Activated T-cell treated with anti-CD3 and anti-CD28 coated beads, Interleukin-2, amount 50 U/mL, for 48 hours (primary cell): ENCODE results near the gene FBXW9.
"Not testable (repeated sequence)": the region's sequence is repeated elsewhere in the genome, so short reads cannot be mapped to it uniquely, and the experiment has no call there.

Experiments
- DNase-seq, 2 experiments: peaks; one replicate each; pipeline ENCODE4 v3.0.0-alpha.2; 2020

FBXW9 gene

DNA sequence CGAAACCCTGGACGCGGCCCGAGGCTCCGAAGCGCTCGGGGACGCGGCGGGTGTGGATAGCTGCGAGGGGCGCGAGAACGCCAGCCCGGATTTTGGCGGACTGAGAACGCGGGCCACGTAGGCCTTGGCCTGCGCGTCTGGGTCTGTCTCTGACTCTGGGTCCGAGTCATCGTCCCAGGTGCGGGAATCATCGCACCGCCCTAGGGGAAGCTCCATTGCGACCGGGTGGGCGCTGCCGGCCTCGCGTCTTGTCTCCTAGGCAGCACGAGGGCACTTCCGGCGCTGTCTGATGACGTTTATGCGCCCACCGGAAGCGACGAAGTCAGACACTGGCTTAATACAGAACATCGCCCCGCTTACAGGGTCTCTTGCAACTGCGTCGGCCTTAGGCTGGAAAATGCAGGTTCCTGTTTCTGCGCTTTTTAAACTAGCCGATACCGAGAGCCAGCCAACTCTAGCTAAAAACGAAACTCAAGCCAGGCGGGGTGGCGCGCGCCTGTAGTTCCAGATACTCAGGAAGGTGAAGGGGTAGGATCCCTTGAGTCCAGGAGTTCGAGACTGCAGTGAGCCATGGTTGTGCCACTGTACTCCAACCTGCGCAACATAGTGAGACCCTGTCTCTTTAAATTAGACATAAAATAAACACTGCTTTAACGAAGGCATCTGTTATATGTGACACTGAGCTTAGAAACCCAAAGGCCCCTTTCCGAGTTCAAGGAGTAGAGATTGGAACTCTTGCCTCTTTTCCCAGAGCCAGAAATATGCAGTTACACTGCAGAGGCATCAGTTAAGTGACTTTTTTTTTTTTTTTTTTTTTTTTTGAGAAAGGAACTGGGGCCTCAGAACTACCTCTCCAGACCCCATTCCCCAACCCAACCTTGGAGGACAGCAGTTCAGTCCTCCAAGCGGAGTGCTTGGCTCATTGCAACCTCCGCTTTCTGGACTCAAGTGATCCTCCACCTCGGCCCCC, at the start of gene FBXW9:
TSS of gene FBXW9 (minus strand) at position 266 of the 970 bp plus-strand sequence. CDS start at position 216, 50 bp downstream.
- DNase-seq = peak; percentile 98 to 99

DNA sequence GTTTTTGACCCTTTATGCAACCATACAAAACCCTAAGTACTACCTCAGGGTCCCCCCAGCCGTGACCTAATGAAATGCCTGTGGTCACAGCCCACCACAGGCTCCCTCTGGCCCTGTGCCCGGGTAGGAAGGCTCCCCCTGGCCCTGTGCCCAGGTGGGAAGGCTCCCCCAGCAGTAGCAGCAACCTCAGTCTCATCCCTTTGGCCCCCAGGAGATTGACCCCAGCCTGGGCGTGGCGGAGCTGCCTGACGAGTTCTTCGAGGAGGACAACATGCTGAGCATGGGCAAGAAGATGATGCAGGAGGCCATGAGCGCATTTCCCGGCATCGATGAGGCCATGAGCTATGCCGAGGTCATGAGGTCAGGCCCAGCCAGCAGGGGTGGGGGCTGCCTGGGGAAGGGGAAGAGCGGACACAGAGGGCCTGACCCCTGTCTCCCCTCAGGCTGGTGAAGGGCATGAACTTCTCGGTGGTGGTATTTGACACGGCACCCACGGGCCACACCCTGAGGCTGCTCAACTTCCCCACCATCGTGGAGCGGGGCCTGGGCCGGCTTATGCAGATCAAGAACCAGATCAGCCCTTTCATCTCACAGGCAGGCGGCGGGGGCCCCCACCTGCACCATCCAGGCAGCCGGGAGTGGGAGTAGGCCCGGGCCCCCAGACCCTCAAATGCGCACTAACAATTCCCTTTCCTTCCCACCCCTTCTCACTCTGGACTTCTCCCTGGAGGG, 48.9 kb upstream of the FBXW9 start:
- DNase-seq = no peak

DNA sequence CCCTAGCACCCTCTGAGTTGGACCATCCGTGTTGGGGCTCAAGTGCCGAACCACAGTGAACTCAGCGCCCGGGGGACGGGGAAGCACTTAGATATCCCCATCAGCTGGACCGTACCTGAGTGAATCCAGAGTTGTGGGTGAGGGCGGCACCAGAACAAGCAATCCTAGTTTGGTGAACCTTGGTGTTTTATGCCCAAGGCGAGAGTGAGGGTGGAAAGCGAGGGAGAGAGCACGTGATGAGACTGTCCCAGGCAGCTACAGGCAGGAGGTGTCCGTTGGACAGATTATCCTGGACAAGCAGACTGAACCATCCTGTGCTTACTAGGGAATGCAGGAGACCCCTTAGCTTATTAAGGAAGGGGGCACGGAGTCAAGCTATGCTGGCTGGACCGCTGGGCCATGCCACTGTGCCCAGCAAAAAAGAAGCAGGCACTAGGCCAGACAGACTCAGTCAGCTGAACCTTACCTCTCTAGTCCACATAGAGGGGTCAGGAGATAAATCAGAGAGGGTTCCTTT, 41.5 kb upstream of the FBXW9 start:
- no peak for DNase-seq

DNA sequence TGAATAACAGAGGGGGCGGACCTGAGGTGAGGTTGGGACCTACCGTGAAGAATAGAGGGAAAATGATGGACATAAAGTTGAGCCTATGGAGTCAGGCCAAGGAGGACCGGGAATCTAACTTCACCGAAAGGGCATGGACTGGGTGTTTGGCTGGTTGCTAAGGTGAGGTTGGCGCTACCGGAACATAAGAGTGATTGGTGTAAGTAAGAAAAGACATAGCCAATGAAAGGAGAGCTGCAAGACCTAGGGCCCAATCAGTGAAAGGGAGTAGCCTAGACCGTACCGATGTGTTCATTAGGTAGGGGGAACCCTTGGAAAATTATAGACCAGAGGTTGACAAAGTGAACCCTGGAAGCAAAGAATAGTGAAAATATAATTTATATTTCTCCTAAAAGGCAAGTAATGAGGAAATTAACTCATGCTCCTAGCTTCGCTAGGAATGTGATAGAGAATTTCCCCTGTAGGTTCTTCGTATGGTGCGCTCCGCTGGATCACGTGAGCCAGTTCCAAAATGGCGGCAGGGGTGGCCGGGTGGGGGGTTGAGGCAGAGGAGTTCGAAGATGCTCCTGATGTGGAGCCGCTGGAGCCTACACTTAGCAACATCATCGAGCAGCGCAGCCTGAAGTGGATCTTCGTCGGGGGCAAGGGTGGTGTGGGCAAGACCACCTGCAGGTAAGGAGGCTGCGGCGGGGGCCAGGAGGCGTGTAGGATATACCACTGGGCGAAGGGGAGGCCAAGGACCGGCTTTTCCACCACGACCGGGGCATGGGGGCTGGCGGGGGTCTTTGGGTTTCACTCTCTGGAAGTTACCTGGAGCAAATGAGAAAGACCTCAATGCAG, 40.8 kb upstream of the FBXW9 start, which contains the start of gene GET3:
TSS of gene GET3 (plus strand) at position 503 of the 840 bp plus-strand sequence. CDS start at position 512, 9 bp downstream.
- peak; percentile 82 to 83 for DNase-seq

DNA sequence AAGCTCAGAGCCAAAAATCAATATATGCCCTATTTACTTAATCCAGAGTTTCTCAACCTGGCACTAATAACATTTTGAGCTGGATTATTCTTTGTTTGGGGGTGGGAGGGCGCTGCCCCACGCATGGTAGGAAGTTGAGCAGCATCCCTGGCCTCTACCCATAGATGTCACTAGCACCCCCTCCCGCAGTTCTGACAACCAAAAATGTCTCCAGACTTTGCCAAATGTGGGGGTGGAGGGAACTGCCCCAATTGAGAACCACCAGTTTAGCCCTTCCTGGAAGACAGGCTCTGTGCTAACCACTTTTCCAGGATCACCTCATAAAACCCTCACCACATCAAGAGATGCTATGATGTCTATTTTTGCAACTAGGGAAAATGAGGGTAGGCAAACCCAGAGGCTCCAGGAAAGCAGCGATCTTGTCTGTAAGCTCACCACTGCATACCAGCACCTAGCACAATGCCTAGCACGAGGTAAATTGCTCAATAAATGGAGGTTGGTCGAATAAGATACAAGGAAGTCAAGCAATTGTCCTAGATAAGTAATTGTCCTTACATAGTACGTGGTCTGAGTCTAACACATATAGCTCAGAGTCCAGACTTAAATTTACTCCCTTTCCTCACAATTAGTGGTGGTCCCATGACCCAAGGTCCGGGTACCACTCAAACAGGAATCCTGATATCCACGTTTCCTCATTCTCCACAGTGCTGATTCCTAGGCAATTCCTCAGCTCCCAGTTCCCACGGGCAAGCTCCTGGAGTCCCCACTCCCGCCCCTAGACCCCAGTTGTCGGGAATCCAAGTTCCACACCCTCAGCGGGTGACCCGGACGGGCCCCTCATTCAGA, 37.2 kb upstream of the FBXW9 start:
- DNase-seq = peak; percentile 71 to 75

DNA sequence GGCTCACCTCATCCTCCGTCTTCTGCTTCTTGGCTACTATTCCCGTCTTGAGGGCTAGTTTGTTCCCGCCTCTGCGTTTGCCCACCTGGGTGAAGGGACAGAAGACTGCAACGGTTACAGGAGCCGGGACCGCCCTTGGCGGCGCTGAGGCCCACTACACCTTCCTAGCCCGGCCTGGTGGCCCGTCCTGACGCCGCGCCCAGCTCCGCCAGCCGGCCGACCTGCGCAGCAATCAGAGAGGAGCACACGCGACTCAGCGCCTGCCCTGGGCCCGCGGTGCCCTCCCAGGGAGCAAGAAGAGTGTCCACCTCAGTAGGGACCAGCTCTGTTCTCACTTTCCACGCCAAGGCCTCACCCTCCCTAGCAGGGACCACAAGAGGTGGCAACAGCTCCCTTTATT, 34.9 kb upstream of the FBXW9 start:
- DNase-seq = no peak

DNA sequence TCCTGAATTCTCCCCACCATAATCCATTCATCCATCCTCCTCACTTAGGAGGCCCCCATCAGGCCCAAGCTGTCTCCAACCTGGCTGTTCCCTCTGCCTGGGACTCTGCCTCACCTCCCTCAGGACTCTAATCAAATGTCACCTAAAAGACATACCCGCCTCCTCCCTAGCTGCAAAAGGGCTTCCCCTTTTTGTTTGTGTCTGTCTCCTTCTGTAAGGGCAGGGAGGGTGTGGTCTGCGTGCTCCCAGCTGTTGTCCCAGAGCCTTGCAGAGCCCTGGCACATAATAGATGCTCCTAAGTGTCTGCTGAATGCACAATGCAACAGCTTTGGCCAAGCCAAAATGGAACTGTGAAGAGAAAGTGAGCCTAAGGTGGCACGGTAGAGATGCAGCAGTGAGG, 33.6 kb upstream of the FBXW9 start:
- DNase-seq = no peak

DNA sequence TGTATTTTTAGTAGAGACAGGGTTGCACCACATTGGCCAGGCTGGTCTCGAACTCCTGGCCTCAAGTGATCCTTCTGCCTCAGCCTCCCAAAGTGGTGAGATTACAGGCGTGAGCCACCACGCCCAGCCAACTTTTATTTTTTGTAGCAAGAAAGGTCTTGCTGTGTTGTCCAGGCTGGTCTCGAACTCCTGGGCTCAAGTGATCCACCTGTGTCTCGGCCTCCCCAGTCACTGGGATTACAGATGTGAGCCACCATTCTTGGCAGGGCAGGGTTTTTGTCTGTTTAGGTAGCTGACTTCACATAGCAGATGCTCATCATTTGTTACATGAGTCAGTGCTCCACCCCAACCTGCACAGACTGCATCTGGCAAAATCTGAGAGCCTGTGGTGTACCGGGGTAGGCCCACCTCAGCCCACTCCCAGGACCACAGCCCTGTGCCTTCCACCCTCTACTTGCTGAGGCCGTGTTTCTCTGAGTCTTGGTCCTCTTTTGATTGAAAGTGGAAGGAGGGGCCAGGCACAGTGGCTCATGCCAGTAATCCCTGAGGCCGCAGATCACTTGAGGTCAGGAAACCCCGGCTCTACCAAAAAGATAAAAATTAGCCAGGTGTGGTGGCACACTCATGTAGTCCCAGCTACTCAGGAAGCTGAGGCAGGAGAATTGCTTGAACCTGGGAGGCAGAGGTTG, 31.5 kb upstream of the FBXW9 start:
- DNase-seq = no peak

DNA sequence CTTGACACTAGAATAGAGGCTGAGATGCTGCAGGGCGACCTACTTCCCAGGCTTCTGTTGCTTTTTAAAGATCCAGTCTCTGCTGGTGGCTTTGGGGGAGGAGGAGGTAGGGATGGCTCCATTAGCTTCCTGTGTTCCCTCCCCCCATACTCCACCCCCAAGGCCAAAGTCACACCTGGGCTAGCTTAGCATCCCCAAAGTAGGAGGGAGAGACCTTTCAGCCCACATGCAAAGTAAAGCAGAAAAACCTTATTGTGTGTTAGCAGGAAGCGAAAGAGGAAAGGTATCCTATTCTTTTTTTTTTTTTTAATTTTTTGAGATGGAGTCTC, 30.5 kb upstream of the FBXW9 start:
- DNase-seq = no peak

DNA sequence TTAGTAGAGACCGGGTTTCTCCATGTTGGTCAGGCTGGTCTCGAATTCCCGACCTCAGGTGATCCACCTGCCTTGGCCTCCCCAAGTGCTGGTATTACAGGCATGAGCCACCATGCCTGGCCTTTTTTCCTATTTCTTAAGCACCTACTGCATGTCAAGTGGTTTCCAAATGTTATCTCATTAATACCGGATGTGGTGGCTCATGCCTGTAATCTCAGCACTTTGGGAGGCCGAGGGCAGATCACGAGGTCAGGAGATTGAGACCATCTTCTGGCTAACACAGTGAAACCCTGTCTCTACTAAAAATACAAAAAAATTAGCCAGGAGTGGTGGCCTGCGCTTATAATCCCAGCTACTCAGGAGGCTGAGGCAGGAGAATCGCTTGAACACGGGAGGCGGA, 29.2 kb upstream of the FBXW9 start:
- DNase-seq = not testable (repeated sequence)

DNA sequence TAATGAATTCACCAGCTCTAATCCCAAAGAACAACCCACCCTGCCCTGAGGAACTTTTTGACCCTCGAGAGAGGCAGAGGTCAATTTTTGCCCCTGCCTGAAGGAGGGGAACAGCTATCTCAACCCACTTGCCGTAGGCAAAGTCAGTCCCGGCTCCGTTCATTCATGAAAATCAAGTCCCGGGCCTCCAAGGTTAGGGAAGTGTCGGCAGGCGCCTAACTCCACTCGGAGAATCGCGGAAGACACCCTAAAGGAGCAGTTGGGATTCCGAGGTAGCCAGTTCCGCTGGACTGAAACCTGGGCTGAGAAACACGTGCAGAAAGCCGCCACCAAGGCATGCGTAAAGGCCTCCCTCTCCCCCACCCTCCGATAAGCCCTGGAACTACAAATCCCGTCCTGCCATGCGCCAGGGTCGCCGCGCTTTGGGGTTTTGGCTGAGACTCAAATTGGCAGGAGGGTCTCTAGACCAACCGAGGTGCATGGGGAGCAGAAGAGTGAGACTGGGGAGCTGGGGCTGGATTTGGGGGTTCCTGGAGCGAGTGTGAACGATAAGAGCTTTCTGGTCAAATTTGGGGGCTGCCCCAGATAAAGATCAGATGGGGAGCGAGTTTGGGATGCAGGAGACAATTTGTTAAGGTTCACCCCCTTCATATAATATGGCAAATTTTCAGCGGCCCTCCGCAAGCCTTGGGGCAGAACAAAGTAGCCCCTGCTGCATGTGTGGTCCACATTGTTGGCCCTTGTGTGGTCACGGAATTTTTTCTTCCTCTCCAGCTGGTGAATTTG, 27.4 kb upstream of the FBXW9 start, which contains the start of gene TNPO2:
TSS of gene TNPO2 (minus strand) at position 292 of the 786 bp plus-strand sequence. CDS start 2,955 bp downstream, outside the sequence.
- DNase-seq = peak; percentile 84

DNA sequence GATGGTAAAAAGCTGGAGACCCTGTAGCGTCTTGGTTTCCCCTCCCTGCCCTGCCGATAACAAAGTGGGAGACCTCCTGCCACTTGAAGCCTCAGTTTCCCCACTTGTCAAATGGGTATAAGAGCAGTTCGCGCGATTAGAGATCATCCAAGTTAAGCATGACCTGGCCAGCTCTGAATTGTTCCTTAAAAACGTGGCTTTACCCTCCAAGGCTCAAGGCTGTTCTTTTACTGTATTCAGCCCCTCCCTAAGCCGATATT, 26.9 kb upstream of the FBXW9 start:
- peak in 1 of 2 experiments; percentile 56 for DNase-seq

DNA sequence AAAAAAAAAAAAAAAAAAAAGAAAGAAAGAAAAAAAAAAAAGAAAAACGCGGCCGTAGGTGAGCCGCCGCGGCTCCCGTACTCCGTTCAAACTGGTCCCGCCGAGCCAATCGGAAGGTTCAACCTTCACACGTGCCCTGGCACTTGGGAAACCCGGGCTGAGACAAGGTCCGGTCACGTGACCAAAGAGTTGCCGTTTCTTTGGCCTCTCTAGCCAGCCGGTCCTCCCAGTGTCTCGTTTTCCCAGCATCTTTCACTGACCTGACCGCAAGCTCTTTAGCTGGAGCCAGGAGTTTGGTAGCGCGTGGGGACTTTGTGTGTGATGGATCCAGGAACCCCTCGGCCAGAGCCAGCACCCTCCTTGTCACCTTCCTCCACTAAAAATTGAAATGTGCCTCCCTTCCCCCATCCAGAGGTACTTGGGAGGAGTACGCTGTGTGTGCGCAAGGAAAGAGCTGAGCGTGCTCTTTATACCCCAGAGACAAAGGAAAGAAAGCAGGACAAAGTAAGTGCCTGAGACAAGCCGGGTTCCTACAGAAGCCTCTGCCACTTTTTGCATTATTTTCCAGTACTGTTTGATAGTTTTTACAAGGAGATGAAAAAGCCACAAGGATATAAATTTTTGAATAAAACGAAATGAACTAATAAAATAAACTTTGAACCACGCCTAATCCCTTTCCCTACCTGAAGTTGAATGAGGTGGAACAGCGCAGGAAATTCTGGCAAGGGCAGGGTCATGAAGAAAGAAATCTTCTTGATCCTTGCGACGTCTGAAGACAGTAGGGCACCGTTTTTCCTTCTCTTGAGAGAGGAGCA, 26.3 kb upstream of the FBXW9 start:
- peak; percentile 93 to 94 for DNase-seq

DNA sequence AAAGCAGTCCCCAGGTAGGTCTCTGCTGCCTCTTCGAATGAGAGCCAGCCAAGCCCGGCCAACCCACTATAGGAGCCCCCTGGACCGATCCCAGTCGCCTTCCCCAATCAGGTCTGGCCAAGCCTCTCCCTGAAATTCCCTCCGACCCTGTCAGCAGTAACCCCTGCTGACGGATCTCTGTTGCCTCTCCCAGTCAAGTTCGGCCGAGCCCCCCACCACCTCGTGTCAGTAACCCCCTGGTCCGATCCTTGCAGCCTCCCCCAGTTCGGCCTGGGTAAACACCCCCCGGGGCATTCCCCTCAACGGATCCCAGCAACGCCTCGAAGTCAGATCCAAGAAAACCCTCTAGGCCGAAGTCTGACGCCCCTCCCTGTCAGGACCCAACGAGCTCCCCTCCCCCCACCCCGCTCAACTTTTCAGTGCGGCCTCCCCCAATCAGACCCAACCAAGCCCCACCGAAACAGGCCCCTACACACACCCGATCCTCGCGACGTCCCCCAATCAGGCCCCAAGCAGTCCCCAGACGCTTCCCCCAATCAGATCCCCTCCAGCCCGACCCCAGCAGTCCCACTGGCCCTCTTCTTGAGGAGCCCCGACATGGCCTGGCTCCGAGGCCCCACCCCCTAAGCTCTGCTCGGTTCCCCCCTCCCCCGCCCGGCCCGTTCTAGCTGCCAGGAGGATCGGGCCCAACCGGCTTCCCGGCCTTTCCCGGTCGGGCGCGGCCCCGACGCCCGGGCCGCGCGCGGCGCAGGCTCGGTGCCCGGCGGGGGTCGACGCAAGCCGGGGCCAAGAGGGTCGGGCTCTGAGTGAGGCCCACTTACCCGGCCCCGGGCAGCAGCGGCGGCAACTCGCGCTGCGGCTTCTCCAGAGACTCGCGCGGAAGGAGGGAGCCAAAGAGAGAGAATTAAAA, 25.5 kb upstream of the FBXW9 start:
- peak; percentile 61 to 71 for DNase-seq

DNA sequence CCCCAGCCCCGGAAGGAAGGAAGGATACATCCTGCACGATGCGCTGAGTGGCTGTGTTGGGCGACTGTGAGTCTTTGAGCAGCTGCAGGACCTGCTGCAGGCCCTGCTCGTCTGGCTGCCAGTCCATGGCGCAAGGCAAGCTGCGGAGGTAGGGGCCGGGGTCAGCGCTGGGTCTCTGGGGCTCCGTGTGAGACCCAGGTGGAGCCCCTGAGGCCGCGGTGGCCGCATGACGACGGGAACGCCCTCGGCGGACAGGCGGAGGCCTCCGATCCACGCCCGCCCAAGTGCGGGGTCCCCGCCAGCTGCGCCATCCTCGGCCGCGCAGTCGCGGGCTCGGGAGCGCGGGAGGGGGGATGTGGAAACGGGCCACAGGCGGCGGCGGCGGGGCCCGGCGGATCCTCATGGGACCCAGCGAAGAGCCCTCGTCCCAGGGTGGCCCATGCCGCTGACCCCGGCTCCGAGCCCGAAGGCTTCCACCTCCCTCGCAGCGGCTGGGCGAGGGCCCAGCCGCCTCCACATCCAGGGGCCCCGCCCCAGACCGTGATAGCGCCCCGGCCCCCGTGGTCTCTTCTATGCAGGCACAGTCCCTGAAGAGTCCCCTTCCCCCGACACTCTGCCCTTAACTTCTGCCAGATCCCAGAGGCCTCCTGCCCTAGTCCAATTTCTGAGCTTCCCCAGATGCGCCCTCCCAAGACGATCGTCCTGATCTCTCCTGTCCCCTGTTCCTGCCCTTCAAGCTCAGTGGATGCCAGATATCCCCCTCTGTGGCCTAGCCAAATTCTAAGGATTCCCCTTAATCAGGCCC, 24.6 kb upstream of the FBXW9 start:
- peak in 1 of 2 experiments; percentile 43 for DNase-seq

DNA sequence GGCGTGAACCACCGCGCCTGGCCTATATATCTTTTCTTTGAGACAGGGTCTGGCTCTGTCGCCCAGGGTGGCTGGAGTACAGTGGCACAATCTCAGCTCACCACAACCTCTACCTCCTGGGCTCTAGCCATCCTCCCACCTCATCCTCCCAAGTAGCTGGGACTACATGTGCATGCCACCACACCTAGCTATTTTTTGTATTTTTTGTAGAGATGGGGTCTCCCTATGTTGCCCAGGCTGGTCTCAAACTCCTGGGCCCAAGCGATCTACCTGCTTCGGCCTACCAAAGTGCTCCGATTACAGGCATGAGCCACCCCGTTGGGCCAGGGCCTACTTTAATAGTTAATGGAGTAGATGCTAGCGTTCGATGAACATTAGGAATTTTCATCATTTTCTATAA, 23.9 kb upstream of the FBXW9 start:
- no peak for DNase-seq

DNA sequence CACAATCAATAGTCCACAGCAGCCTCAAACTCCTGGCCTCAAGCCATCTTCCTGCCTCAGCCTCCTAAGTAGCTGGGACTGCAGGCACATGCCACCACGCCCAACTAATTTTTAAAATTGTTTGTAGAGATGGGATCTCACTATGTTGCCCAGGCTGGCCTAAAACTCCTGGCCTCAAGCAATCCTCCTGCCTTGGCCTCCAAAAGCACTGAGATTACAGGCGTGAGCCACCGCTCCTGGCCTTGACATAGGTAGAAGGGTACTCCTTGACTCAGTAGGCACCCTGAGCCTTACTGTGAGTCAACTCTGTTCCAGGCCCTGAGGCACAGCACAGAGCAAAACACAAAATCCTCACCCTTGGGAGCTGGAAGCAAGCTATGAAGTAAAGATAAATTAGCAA, 19.5 kb upstream of the FBXW9 start:
- DNase-seq = no peak
